ENCODE data around the gene ATAT1. TPM values are rescaled to one million over a fixed set of nuclear protein-coding genes. Genes with fewer than 3 reads are reported as not detected.
A peak's percentile ranks its signal among the peaks of the same experiment; 100 is the strongest.
"Not testable (repeated sequence)": the region's sequence is repeated elsewhere in the genome, so short reads cannot be mapped to it uniquely, and the experiment has no call there.

ATAT1 gene
- total and polyA plus RNA-seq, 10 donors: 2.4 to 9.7 (median 7.3) TPM

DNA sequence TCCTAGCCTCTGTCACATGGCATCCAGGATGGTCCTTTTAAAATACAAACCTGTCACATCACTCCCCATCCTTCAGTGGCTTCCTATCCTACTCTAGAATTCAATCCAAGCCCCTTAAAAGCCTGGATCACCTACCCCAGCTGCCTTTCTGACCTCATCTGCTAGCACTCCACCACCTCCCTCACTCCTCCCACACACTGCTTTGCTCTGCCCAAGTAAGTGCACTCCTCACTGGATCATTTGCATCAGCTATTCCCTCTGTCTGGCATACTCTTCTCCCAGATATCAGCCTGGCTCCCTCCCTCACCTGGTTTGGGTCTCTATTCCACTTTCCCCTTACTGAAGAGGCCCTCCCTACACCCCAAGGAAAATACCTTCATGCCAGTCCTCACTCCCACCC is 30.8 kb downstream of the ATAT1 start:
- H3K4me3 ChIP-seq: no peak overlapping the region
- no peak for DNase-seq
- H3K27me3 ChIP-seq (replicated peaks in 1 of 7): no peaks in the 10 kb centered on the region
- no peak overlapping the region for H3K27ac ChIP-seq
- TF ChIP-seq POLR2AphosphoS5 (IDR thresholded peaks at IDR 0.05) (no peak), POLR2A (IDR thresholded peaks at IDR 0.05) (no peak)
- TF ChIP-seq, protein P1, sequence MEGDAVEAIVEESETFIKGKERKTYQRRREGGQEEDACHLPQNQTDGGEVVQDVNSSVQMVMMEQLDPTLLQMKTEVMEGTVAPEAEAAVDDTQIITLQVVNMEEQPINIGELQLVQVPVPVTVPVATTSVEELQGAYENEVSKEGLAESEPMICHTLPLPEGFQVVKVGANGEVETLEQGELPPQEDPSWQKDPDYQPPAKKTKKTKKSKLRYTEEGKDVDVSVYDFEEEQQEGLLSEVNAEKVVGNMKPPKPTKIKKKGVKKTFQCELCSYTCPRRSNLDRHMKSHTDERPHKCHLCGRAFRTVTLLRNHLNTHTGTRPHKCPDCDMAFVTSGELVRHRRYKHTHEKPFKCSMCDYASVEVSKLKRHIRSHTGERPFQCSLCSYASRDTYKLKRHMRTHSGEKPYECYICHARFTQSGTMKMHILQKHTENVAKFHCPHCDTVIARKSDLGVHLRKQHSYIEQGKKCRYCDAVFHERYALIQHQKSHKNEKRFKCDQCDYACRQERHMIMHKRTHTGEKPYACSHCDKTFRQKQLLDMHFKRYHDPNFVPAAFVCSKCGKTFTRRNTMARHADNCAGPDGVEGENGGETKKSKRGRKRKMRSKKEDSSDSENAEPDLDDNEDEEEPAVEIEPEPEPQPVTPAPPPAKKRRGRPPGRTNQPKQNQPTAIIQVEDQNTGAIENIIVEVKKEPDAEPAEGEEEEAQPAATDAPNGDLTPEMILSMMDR (IDR thresholded peaks at IDR 0.05 in 8 of 11, conservative IDR thresholded peaks at IDR 0.05 in 3 of 11): no peak
- no peaks in the 10 kb centered on the region for H3K9me3 ChIP-seq
- H3K4me1 ChIP-seq: peaks cover 0 to 13% (median 0%) of the 10 kb centered on the region in 6 donors
- peaks cover 9 to 100% (median 96%) of the 10 kb centered on the region in 6 donors for H3K36me3 ChIP-seq
- intact Hi-C loops (cut with DNase I; ENCODE audit: low total_unique reads): no loop called here

DNA sequence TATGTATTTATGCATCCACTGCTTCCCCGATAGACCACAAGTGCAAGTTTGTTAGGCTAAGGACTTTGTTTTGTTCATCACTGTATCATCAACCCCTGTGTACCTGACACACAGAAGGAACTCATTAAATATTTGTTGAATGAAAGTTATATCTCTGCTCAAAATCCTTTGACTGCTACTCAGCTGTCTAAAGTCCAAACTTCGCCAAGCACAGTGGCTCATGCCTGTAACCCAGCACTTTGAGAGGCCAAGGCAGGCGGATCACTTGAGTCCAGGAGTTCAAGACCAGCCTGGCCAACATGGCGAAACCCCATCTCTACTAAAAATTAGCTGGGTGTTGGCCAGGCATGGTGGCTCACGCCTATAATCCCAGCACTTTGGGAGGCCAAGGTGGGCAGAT is 31.2 kb downstream of the ATAT1 start:
- H3K9me3 ChIP-seq; DNase-seq; H3K4me3 ChIP-seq; intact Hi-C loops (cut with DNase I; ENCODE audit: low total_unique reads); H3K27me3 ChIP-seq (replicated peaks in 1 of 7); H3K27ac ChIP-seq: not testable (repeated sequence)
- Histone ChIP-seq H3K4me1 (peaks cover 0 to 13% (median 0%) of the 10 kb centered on the region in 6 donors), H3K36me3 (peaks cover 9 to 100% (median 96%) of the 10 kb centered on the region in 6 donors)
- WGBS, 5 donors: 92 to 99% (median 95%) methylated on average over 5 of the region's 5 CpGs

DNA sequence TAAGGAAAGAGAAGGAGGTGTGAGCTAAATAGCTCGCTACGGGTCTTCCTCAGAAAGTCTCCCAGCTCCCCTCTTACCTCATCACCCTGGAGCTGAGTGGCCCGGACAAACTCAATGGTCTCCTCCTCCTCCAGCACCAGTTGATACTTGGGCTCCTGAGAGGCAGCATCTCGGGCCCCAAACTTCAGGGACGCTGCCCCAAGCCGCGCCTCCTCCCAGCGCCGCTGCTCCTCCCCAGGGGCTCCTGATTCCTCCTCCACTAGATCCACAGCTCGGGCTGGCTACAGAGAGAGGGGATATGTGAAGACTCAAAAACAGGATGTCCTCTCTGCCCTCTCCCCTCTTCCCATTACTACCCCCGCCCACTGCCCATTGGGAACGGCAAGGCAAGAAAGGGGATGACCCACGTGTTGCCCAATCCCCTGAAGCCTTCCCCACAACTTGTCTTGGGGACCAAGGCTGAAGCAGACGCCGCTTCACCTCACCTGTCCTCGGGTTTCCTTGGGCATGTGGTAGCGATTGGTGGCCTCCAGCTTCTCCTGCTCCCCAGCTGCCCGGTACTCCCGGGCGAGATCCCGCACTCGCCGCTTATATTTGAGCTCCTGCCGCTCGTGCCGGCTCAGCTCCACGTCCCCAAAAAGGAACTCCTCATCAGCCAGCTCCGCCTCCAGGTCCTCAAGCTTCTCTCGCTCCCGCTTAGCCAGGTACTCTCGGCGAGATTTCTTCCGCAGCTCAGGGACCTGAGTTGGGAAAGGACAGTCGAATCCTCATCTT is 38.5 kb downstream of the ATAT1 start:
- Histone ChIP-seq H3K27me3 (replicated peaks in 1 of 7) (no peaks in the 10 kb centered on the region), H3K9me3 (no peaks in the 10 kb centered on the region), H3K4me3 (no peak overlapping the region), H3K27ac (no peak overlapping the region), H3K4me1 (peaks cover 0 to 14% (median 0%) of the 10 kb centered on the region in 6 donors), H3K36me3 (peaks cover 0 to 100% (median 90%) of the 10 kb centered on the region in 6 donors)
- 92 to 95% (median 94%) methylated on average over 32 to 34 of the region's 34 CpGs for WGBS, 5 donors
- TF ChIP-seq POLR2AphosphoS5 (IDR thresholded peaks at IDR 0.05) (no peak), POLR2A (IDR thresholded peaks at IDR 0.05) (no peak)
- TF ChIP-seq, protein P1 (IDR thresholded peaks at IDR 0.05 in 8 of 11, conservative IDR thresholded peaks at IDR 0.05 in 3 of 11): no peak
- intact Hi-C loops (cut with DNase I; ENCODE audit: low total_unique reads): loop anchor here (10.0 kb wide), 1 partner anchor 120 kb away; no protein-coding TSS in a partner anchor
- DNase-seq: no peak

DNA sequence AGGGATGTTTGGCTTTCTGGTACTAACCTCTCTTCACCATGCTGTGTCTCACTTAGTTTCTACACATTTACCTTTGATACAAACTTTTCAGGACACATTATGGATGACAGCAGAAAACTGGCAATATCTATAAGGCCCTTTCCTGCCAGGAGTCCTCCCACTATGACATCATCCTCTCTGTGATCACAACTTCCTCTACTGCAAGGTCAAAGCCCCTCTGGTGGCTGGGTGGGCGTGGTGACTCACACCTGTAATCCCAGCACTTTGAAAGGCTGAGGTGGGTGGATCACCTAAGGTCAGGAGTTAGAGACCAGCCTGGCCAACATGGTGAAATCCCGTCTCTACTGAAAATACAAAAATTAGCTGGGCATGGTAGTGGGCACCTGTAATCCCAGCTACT is 39.6 kb downstream of the ATAT1 start:
- Histone ChIP-seq H3K4me1 (peaks cover 2 to 25% (median 10%) of the 10 kb centered on the region in 6 donors), H3K36me3 (peaks cover 0 to 99% (median 88%) of the 10 kb centered on the region in 6 donors), H3K27ac (peak overlapping the region in 2 of 8 donors; percentile 12 to 36)
- H3K4me3 ChIP-seq; DNase-seq; H3K27me3 ChIP-seq (replicated peaks in 1 of 7); H3K9me3 ChIP-seq: not testable (repeated sequence)
- WGBS, 5 donors: 57 to 80% (median 63%) methylated on average over 2 of the region's 2 CpGs
- intact Hi-C loops (cut with DNase I; ENCODE audit: low total_unique reads): loop anchor here (10.0 kb wide), 1 partner anchor 121 kb away; no protein-coding TSS in a partner anchor

DNA sequence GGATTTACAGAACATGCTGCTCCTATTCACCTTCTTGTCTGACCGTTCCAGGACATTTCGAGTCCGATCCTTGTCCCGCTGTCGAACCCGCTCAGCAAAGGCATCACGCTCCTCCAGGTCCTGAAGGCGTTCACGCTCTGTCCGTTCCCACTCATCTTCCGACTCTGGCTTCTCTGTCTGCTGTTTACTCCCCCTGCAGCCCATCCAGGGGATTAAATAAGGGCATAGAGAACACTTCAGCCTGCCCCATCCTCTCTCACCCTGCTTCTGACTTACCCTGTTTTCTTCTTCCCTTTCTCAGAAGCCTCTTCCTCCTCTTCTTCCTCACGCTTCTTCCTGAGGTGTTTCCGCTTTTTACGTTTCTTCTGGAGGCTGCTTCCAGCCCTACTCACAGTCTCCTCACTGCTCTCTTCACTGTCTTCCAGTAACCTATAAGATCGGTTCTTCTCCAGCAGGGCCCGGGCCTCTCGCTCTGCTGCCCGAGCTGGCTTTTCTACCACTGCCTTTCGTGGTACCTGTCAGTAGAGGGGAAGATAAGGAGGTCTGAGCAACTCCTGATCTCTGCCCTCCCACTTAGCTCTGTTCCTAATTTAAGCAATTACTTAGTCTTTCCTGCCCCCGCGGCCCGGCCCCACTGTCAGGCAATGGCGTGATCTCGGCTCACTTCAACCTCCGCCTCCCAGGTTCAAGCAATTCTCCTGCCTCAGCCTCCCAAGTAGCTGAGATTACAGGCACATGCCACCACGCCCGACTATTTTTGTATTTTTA is 44.3 kb downstream of the ATAT1 start:
- Histone ChIP-seq H3K27ac (no peak overlapping the region), H3K4me1 (peaks cover 11 to 51% (median 27%) of the 10 kb centered on the region in 6 donors), H3K36me3 (peaks cover 0 to 57% (median 47%) of the 10 kb centered on the region in 6 donors), H3K27me3 (replicated peaks in 1 of 7) (no peaks in the 10 kb centered on the region), H3K4me3 (peak overlapping the region in 3 of 8 donors; percentile 96 to 100 (median 99)), H3K9me3 (no peaks in the 10 kb centered on the region)
- intact Hi-C loops (cut with DNase I; ENCODE audit: low total_unique reads): loop anchor here (10.0 kb wide), 1 partner anchor 186 kb away; the partner anchor contains the start of gene HLA-E
- no peak for DNase-seq
- TF ChIP-seq, protein P1 (IDR thresholded peaks at IDR 0.05 in 8 of 11, conservative IDR thresholded peaks at IDR 0.05 in 3 of 11): no peak
- TF ChIP-seq POLR2AphosphoS5 (IDR thresholded peaks at IDR 0.05) (no peak), POLR2A (IDR thresholded peaks at IDR 0.05) (no peak)
- 87 to 92% (median 89%) methylated on average over 27 of the region's 27 CpGs for WGBS, 5 donors

Measured in spleen (tissue), 11 donors.